ELF-1 (cell line): ENCODE results near the gene CADM1.

Experiments
- DNase-seq: peaks from one replicate; pipeline ENCODE4 v3.0.0-alpha.2; 2016; ENCODE audit warnings: low read depth, low spot score

The CADM1 gene

GRCh38 chr11:115122274-115122673 is 381.9 kb downstream of the CADM1 start:
- no peak for DNase-seq
